K562 (cell line): Measurements from ENCODE around the gene GUCY2F. TPM values are rescaled to one million over a fixed set of nuclear protein-coding genes. Genes with fewer than 3 reads are reported as not detected.

Experiments used
- ATAC-seq: fragments of 200-7000 bp; cut with Tn5 transposase; 3 replicates; pipeline ENCODE4 v1.9.1; 2020; ENCODE audit warnings: moderate library complexity
- BruUV-seq: library from RNA; stranded (reverse); fragments of 400-500 nt; replicated peaks from 2 replicates; lab custom pipeline; 2021; lab: Mats Ljungman, UMichigan
- CTCF ChIA-PET: fragments of 300-600 bp; formaldehyde crosslinking; extraction: SDS; loops from one replicate; lab custom pipeline; 2021; ENCODE audit warnings: low intra/inter-chr PET ratio; lab: Yijun Ruan, JAX
- POLR2A ChIA-PET: fragments of 300-600, 350-650 bp; sonication (Branson Sonifier 250); formaldehyde crosslinking; extraction: SDS; loops from one replicate; lab custom pipeline; 2021; ENCODE audit warnings: antibody characterized with exemption, inconsistent platforms; lab: Yijun Ruan, JAX
- DNase-seq, 4 experiments: peaks; one replicate each; pipeline versions ENCODE4 v3.0.0 to v3.0.0-alpha.2; 2011 to 2018; ENCODE audit warnings: low spot score in 3 of 4, mixed read lengths in 3 of 4; ENCODE audit errors: extremely low read depth in 1 of 4
- FAIRE-seq: peaks from 2 replicates; lab custom pipeline; 2011; peaks lifted over from hg19 to GRCh38; lab: Jason Lieb, UNC
- H2AFZ ChIP-seq: 2 replicates; pipeline ENCODE4 v1.6.0; 2011; ENCODE audit warnings: low read depth, low read length, control low read depth, inconsistent platforms
- H3K27ac ChIP-seq: fragments of 200-600 bp; 3 replicates; pipeline ENCODE4 v1.8.0; 2011; ENCODE audit warnings: low read depth, mild to moderate bottlenecking, control low read depth, inconsistent platforms, low read length, moderate library complexity, mixed read lengths; ENCODE audit errors: extremely low read depth
- H3K27me3 ChIP-seq, 2 experiments: fragments of 300-600 bp in 1 of 2; 2 replicates in 1 of 2; 3 replicates in 1 of 2; pipeline versions ENCODE4 v1.6.0 to v1.8.0; 2011; ENCODE audit warnings: inconsistent platforms in 2 of 2, low read length in 2 of 2, mild to moderate bottlenecking in 1 of 2, mixed read lengths in 1 of 2, moderate library complexity in 1 of 2; ENCODE audit not compliant: control insufficient read depth in 2 of 2, insufficient read depth in 2 of 2
- H3K36me3 ChIP-seq: fragments of 300-600 bp; 3 replicates; pipeline ENCODE4 v1.8.0; 2011; ENCODE audit warnings: mild to moderate bottlenecking, low read length, inconsistent platforms; ENCODE audit not compliant: control insufficient read depth, insufficient read depth
- H3K4me1 ChIP-seq, 2 experiments: fragments of 200-600 bp in 1 of 2; replicated peaks in 1 of 2; 2 replicates in 1 of 2; 3 replicates in 1 of 2; pipeline versions ENCODE4 v1.5.1 to v1.8.0; 2011; ENCODE audit warnings: inconsistent platforms in 2 of 2, low read length in 2 of 2, mild to moderate bottlenecking in 1 of 2, mixed read lengths in 1 of 2, moderate library complexity in 1 of 2; ENCODE audit not compliant: control insufficient read depth in 2 of 2, insufficient read depth in 2 of 2
- H3K4me2 ChIP-seq: 2 replicates; pipeline ENCODE4 v1.6.1; 2011; ENCODE audit warnings: low read length, control low read depth, inconsistent platforms, mixed read lengths; ENCODE audit not compliant: insufficient read depth
- H3K4me3 ChIP-seq: fragments of 200-600 bp; sonication (generic), shearing (Covaris generic); 2 replicates; pipeline ENCODE4 v1.5.1; 2016; ENCODE audit warnings: control low read depth, inconsistent platforms
- H3K79me2 ChIP-seq: fragments of 200-600 bp; 3 replicates; pipeline ENCODE4 v1.8.0; 2011; ENCODE audit warnings: low read length, inconsistent platforms; ENCODE audit not compliant: control insufficient read depth, insufficient read depth
- H3K9ac ChIP-seq, 2 experiments: 2 replicates each; pipeline versions ENCODE4 v1.6.0 to v1.6.1; 2011; ENCODE audit warnings: low read depth in 2 of 2, low read length in 2 of 2, control low read depth in 1 of 2, inconsistent platforms in 1 of 2, mild to moderate bottlenecking in 1 of 2, mixed read lengths in 1 of 2; ENCODE audit not compliant: insufficient read depth in 1 of 2
- H3K9me1 ChIP-seq: one replicate; pipeline ENCODE4 v1.6.0; 2011; ENCODE audit warnings: inconsistent platforms, mild to moderate bottlenecking, low read length, moderate library complexity; ENCODE audit not compliant: control insufficient read depth, insufficient read depth
- H3K9me3 ChIP-seq: replicated peaks from 2 replicates; pipeline ENCODE4 v1.5.1; 2011; ENCODE audit warnings: low read depth, low read length, inconsistent platforms; ENCODE audit not compliant: control insufficient read depth, insufficient read depth
- H4K20me1 ChIP-seq: replicated peaks from 2 replicates; pipeline ENCODE4 v1.6.1; 2011; ENCODE audit warnings: low read length, inconsistent platforms, mixed read lengths; ENCODE audit not compliant: control insufficient read depth, insufficient read depth
- ATF7 ChIP-seq: fragments of 450-650 bp; IDR thresholded peaks from 2 replicates; pipeline ENCODE4 v1.7.1; 2014; ENCODE audit warnings: mild to moderate bottlenecking, moderate library complexity
- CGGBP1 ChIP-seq: fragments of 250-450 bp; sonication (Bioruptor Pico); IDR thresholded peaks from 2 replicates; pipeline ENCODE4 v1.9.0; 2021; ENCODE audit warnings: mild to moderate bottlenecking
- COPS2 ChIP-seq: fragments of 450-650 bp; conservative IDR thresholded peaks from 2 replicates; pipeline ENCODE4 v1.6.1; 2016; ENCODE audit warnings: mild to moderate bottlenecking, moderate library complexity
- E2F1 ChIP-seq: sonication (generic); formaldehyde crosslinking; IDR thresholded peaks from 2 replicates; pipeline ENCODE4 v1.8.1; 2023; ENCODE audit warnings: mild to moderate bottlenecking, missing genetic modification reagents, moderate library complexity
- HMGXB4 ChIP-seq: sonication (generic); formaldehyde crosslinking; IDR thresholded peaks from 2 replicates; pipeline ENCODE4 v1.8.1; 2023; ENCODE audit warnings: mild to moderate bottlenecking, missing genetic modification reagents
- RCOR1 ChIP-seq, 2 experiments: IDR thresholded peaks; 2 replicates each; pipeline ENCODE4 v1.6.1; 2012; ENCODE audit warnings: low read depth in 2 of 2, low read length in 2 of 2, borderline replicate concordance in 1 of 2, improper control_type of control experiment in 1 of 2
- SNRNP70 ChIP-seq: fragments of 200-400 bp; formaldehyde crosslinking; optimal IDR thresholded peaks from 2 replicates; pipeline ENCODE3; 2017; ENCODE audit warnings: low read depth, low read length
- ZBTB11 ChIP-seq, 3 experiments: fragments of 200-800 bp in 1 of 3; fragments of 250-450 bp in 1 of 3; fragments of 450-650 bp in 1 of 3; sonication (Bioruptor Pico) in 1 of 3; sonication (Bioruptor generic) in 1 of 3; formaldehyde crosslinking in 1 of 3; IDR thresholded peaks; 2 replicates each; pipeline versions ENCODE4 v1.6.1 to v1.8.0; 2016 to 2022; ENCODE audit warnings: mild to moderate bottlenecking in 2 of 3, missing genetic modification characterization in 2 of 3, missing compliant biosample characterization in 1 of 3, moderate library complexity in 1 of 3
- ZEB2 ChIP-seq: fragments of 450-650 bp; IDR thresholded peaks from 2 replicates; pipeline ENCODE4 v1.6.1; 2016
- ZKSCAN8 ChIP-seq: fragments of 200-800 bp; sonication (Bioruptor generic); IDR thresholded peaks from 2 replicates; pipeline ENCODE4 v1.6.1; 2016; ENCODE audit warnings: missing genetic modification characterization, missing compliant biosample characterization
- ZNF586 ChIP-seq: fragments of 450-650 bp; formaldehyde crosslinking; conservative IDR thresholded peaks from 2 replicates; pipeline ENCODE4 v1.4.0; 2020; ENCODE audit warnings: mild to moderate bottlenecking, moderate library complexity
- ZNF740 ChIP-seq, 3 experiments: fragments of 200-800 bp in 1 of 3; sonication (Bioruptor generic) in 1 of 3; sonication (generic) in 1 of 3; formaldehyde crosslinking in 1 of 3; IDR thresholded peaks; 2 replicates each; pipeline versions ENCODE4 v1.6.1 to v1.8.0; 2016 to 2022; ENCODE audit warnings: mild to moderate bottlenecking in 2 of 3, missing compliant biosample characterization in 2 of 3, missing genetic modification characterization in 2 of 3, missing genetic modification reagents in 1 of 3
- WGBS: fragments of 100-300 bp; shearing (Covaris generic); methylation state at CpG from one replicate; pipeline ENCODE4 v1.1.6; 2016; ENCODE audit warnings: low coverage, mixed read lengths; ENCODE audit not compliant: insufficient coverage; ENCODE audit errors: missing lambda C conversion rate; 5-methylcytosine and 5-hydroxymethylcytosine counted together
- in situ Hi-C: fragments of 300-500 bp; cut with MboI; formaldehyde crosslinking; loops from 4 replicates; pipeline ENCODE4 v1.15.0; 2018; ENCODE audit warnings: inconsistent platforms, mixed read lengths
- intact Hi-C: fragments of 100-400 bp; cut with micrococcal nuclease; formaldehyde crosslinking; loops from 2 replicates; pipeline ENCODE4 v1.14.2; 2022
- polyA plus RNA-seq, 8 experiments: library from polyadenylated mRNA; depleted of rRNA in 4 of 8; stranded (reverse) in 5 of 8; unstranded in 3 of 8; fragments of >200 nt; fragmentation: Nextera tagmentation in 2 of 8; fragmentation: Illumina TruSeq in 1 of 8; extraction: Ambion mirVana in 2 of 8; extraction: Trizol in 1 of 8; gene quantifications; 2 replicates each; pipeline versions ENCODE4 v1.2.1 to v1.2.3, GENCODE V29; 2011 to 2014; ENCODE audit warnings: inconsistent platforms in 1 of 8, missing spikeins in 1 of 8
- total RNA-seq, 7 experiments: library from RNA; depleted of rRNA in 6 of 7; stranded (reverse); fragments of >200 nt in 6 of 7; fragmentation: Illumina TruSeq in 2 of 7; extraction: Trizol in 2 of 7; gene quantifications; 2 replicates each; pipeline versions ENCODE4 v1.2.1 to v1.2.3, GENCODE V29; 2011 to 2021; ENCODE audit warnings: low replicate concordance in 1 of 7

GUCY2F gene
- total and polyA plus RNA-seq, 9 of the 15 experiments (the other 6 are each of a cell fraction or from before 2014, with no cell fraction given) = 0.01 to 0.06 (median 0.05) TPM; not detected in 6

- no peak for TF ChIP-seq ZBTB11 (CRISPR knock-in tag; IDR thresholded peaks at IDR 0.05)
- no peak for TF ChIP-seq E2F1 (CRISPR knock-in tag)
Observed at GRCh38 chrX:109403922-109404321, 78.0 kb downstream of the GUCY2F start (continued).

GRCh38 chrX:109399831-109400230 lies 82.1 kb downstream of the GUCY2F start:
- H3K9ac ChIP-seq = no peak overlapping the region
- no peak overlapping the region for H2AFZ ChIP-seq
- H3K27ac ChIP-seq = no peak overlapping the region
- ATAC-seq (no peak), DNase-seq (no peak), FAIRE-seq (no peak)
- no peaks in the 10 kb centered on the region for H4K20me1 ChIP-seq
- no peaks in the 10 kb centered on the region for H3K9me1 ChIP-seq
- no peak overlapping the region for H3K4me2 ChIP-seq
- no peaks in the 10 kb centered on the region for H3K36me3 ChIP-seq
- WGBS = 0% methylated on average over 3 of the region's 3 CpGs
- intact Hi-C loops = no loop called here
- H3K27me3 ChIP-seq = no peaks in the 10 kb centered on the region
- CTCF ChIA-PET = no interaction called here
- H3K9me3 ChIP-seq = no peaks in the 10 kb centered on the region
- H3K4me3 ChIP-seq = no peak overlapping the region
- BruUV-seq = no TSS peak
- no peaks in the 10 kb centered on the region for H3K79me2 ChIP-seq
- H3K4me1 ChIP-seq = no peaks in the 10 kb centered on the region
- POLR2A ChIA-PET = no interaction called here
- in situ Hi-C loops = loop anchor here (25.0 kb wide), 1 partner anchor 813 kb away; no protein-coding TSS in a partner anchor
- no peak for TF ChIP-seq ZNF740 (CRISPR knock-in tag; IDR thresholded peaks at IDR 0.05)
- no peak for TF ChIP-seq ZNF740 (tag; IDR thresholded peaks at IDR 0.05)
- no peak for TF ChIP-seq CGGBP1
- TF ChIP-seq HMGXB4 (CRISPR knock-in tag) = no peak
- TF ChIP-seq ZEB2 = no peak
- TF ChIP-seq RCOR1 (IDR thresholded peaks at IDR 0.05; ENCODE audit: borderline replicate concordance in 1 of 2, low read depth in 2 of 2, low read length in 2 of 2) = no peak
- no peak for TF ChIP-seq COPS2
- TF ChIP-seq ZNF586 (CRISPR knock-in tag) = no peak
- TF ChIP-seq SNRNP70 = no peak
- no peak for TF ChIP-seq ZKSCAN8 (CRISPR knock-in tag)
- no peak for TF ChIP-seq ATF7
